HCEC 1CT (cell line): Measurements from ENCODE around the gene NPIPB5.
"Not testable (repeated sequence)": the region's sequence is repeated elsewhere in the genome, so short reads cannot be mapped to it uniquely, and the experiment has no call there.

Source experiments
- DNase-seq: peaks from one replicate; pipeline ENCODE4 v3.0.0-alpha.2; 2017

The NPIPB5 gene

GRCh38 chr16:22510591-22510990 lies at the start of gene NPIPB5:
Gene NPIPB5, plus strand, starts transcription at chr16:22510891. Its CDS starts 2,911 bp downstream, at chr16:22513802.
- DNase-seq = not testable (repeated sequence)

GRCh38 chr16:22468846-22469245 lies 41.8 kb upstream of the NPIPB5 start:
- not testable (repeated sequence) for DNase-seq

GRCh38 chr16:22537996-22538395 lies 27.3 kb downstream of the NPIPB5 start:
- DNase-seq = not testable (repeated sequence)

- DNase-seq = not testable (repeated sequence)
Measured at GRCh38 chr16:22544809-22545208, 34.1 kb downstream of the NPIPB5 start.

GRCh38 chr16:22546630-22547029 lies 35.9 kb downstream of the NPIPB5 start:
- not testable (repeated sequence) for DNase-seq

- DNase-seq = not testable (repeated sequence)
Measured at GRCh38 chr16:22547170-22547765, 36.6 kb downstream of the NPIPB5 start.

- DNase-seq = not testable (repeated sequence)
Measured at GRCh38 chr16:22549853-22550252, 39.2 kb downstream of the NPIPB5 start.

GRCh38 chr16:22551143-22551542 lies 40.5 kb downstream of the NPIPB5 start:
- DNase-seq = not testable (repeated sequence)

GRCh38 chr16:22551651-22552050 lies 41.0 kb downstream of the NPIPB5 start:
- DNase-seq = not testable (repeated sequence)

GRCh38 chr16:22556759-22557158 lies 46.1 kb downstream of the NPIPB5 start:
- not testable (repeated sequence) for DNase-seq
